PC-9 (cell line): ENCODE results near the gene CDK2. TPM values are rescaled to one million over a fixed set of nuclear protein-coding genes. Genes with fewer than 3 reads are reported as not detected.
"Not testable (repeated sequence)": the region's sequence is repeated elsewhere in the genome, so short reads cannot be mapped to it uniquely, and the experiment has no call there.

Experiments
- BruUV-seq: library from RNA; stranded (reverse); fragments of 400-500 nt; replicated peaks from 2 replicates; lab custom pipeline; 2021; lab: Mats Ljungman, UMichigan
- CTCF ChIA-PET: fragments of 300-600 bp; sonication (Branson Sonifier 250); formaldehyde crosslinking; loops from one replicate; lab custom pipeline; 2022; ENCODE audit warnings: antibody characterized with exemption; lab: Charles Lee
- POLR2A ChIA-PET: fragments of 300-600 bp; sonication (Branson Sonifier 250); formaldehyde crosslinking; loops from one replicate; lab custom pipeline; 2022; ENCODE audit warnings: antibody characterized with exemption; ENCODE audit not compliant: unreplicated experiment; lab: Charles Lee
- DNase-seq, 2 experiments: peaks; one replicate each; pipeline versions ENCODE4 v3.0.0 to v3.0.0-alpha.2; 2015 to 2022; ENCODE audit warnings: mixed read lengths in 1 of 2
- H2AFZ ChIP-seq: fragments of 200-600 bp; sonication (generic); 2 replicates; pipeline ENCODE4 v1.8.1; 2017; ENCODE audit warnings: antibody characterized with exemption
- H3F3A ChIP-seq: fragments of 200-600 bp; sonication (generic); 2 replicates; pipeline ENCODE4 v1.8.1; 2017; ENCODE audit warnings: antibody characterized with exemption, mild to moderate bottlenecking, low read depth; ENCODE audit not compliant: insufficient read depth
- H3K27ac ChIP-seq: fragments of 200-600 bp; sonication (generic); 2 replicates; pipeline ENCODE4 v1.6.1; 2016; ENCODE audit warnings: mixed run types
- H3K27me3 ChIP-seq: fragments of 200-600 bp; sonication (generic); 2 replicates; pipeline ENCODE4 v1.6.1; 2016; ENCODE audit warnings: low read depth, mixed run types; ENCODE audit not compliant: insufficient read depth
- H3K36me3 ChIP-seq: fragments of 200-600 bp; sonication (generic); 2 replicates; pipeline ENCODE4 v1.6.1; 2016; ENCODE audit warnings: low read depth, mixed run types
- H3K4me1 ChIP-seq: fragments of 200-600 bp; sonication (generic); replicated peaks from 2 replicates; pipeline ENCODE4 v1.6.1; 2016; ENCODE audit warnings: mixed run types; ENCODE audit not compliant: insufficient read depth
- H3K4me2 ChIP-seq: fragments of 200-600 bp; sonication (generic); 2 replicates; pipeline ENCODE4 v1.6.1; 2017; ENCODE audit warnings: mixed run types
- H3K4me3 ChIP-seq: fragments of 200-600 bp; sonication (generic); 2 replicates; pipeline ENCODE4 v1.6.1; 2016; ENCODE audit warnings: mixed run types
- H3K79me2 ChIP-seq: fragments of 200-600 bp; sonication (generic); 2 replicates; pipeline ENCODE4 v1.6.1; 2017; ENCODE audit warnings: low read depth, mixed run types
- H3K9me2 ChIP-seq: fragments of 200-600 bp; sonication (generic); 2 replicates; pipeline ENCODE4 v1.8.1; 2017; ENCODE audit warnings: mild to moderate bottlenecking; ENCODE audit not compliant: insufficient read depth
- H3K9me3 ChIP-seq: fragments of 200-600 bp; sonication (generic); 2 replicates; pipeline ENCODE4 v1.8.1; 2016; ENCODE audit warnings: low read depth; ENCODE audit not compliant: insufficient read depth
- H4K20me1 ChIP-seq: fragments of 200-600 bp; sonication (generic); 2 replicates; pipeline ENCODE4 v1.8.1; 2017; ENCODE audit not compliant: insufficient read depth
- CTCF ChIP-seq: fragments of 200-600 bp; sonication (generic); conservative IDR thresholded peaks from 2 replicates; pipeline ENCODE4 v1.6.1; 2017; ENCODE audit warnings: mixed run types, antibody characterized with exemption, mild to moderate bottlenecking, moderate library complexity
- EZH2 ChIP-seq: fragments of 200-600 bp; sonication (generic); IDR thresholded peaks from 2 replicates; pipeline ENCODE4 v1.8.0; 2017; ENCODE audit warnings: antibody characterized with exemption, low read depth
- intact Hi-C: fragments of 100-400 bp; cut with micrococcal nuclease; formaldehyde crosslinking; loops from one replicate; pipeline ENCODE4 v1.10.0; 2022; ENCODE audit not compliant: unreplicated experiment
- total RNA-seq: library from RNA; stranded (reverse); gene quantifications from 2 replicates; pipeline ENCODE4 v1.2.3, GENCODE V29; 2021

The CDK2 gene
- total RNA-seq, 1 experiment from 2014 or later: 93.8 TPM

GRCh38 chr12:55985341-55985740, 18.7 kb downstream of the CDK2 start:
- ChIA-PET POLR2A (no interaction called here), CTCF (interaction anchor here (0.5 kb wide), 1 partner anchor 243 kb away, joined by 3 read pairs; no protein-coding TSS in a partner anchor)
- TF ChIP-seq EZH2: no peak
- TF ChIP-seq CTCF: no peak
- Histone ChIP-seq H3K4me1 (peaks cover 17% of the 10 kb centered on the region), H2AFZ (no peak overlapping the region), H3K36me3 (peaks cover 17% of the 10 kb centered on the region; the same call in 1 of the 2 replicates), H3K4me2 (no peak overlapping the region), H3K27ac (no peak overlapping the region), H3F3A (peaks cover 21% of the 10 kb centered on the region), H3K4me3 (no peak overlapping the region), H3K9me2 (no peaks in the 10 kb centered on the region), H3K27me3 (no peaks in the 10 kb centered on the region), H3K79me2 (peaks cover 9% of the 10 kb centered on the region), H3K9me3 (no peaks in the 10 kb centered on the region), H4K20me1 (0 out of 2 replicates have a peak, but pooled peaks cover 5% of the 10 kb centered on the region)
- intact Hi-C loops: no loop called here
- BruUV-seq: no TSS peak
- DNase-seq: no peak

- H2AFZ ChIP-seq, H3K4me3 ChIP-seq, H3K27ac ChIP-seq, BruUV-seq, H3K4me2 ChIP-seq, intact Hi-C loops, H3K9me2 ChIP-seq, H3K79me2 ChIP-seq, POLR2A ChIA-PET, H4K20me1 ChIP-seq, DNase-seq, H3K27me3 ChIP-seq, H3K9me3 ChIP-seq: not testable (repeated sequence)
- H3F3A ChIP-seq: peaks cover 19% of the 10 kb centered on the region
- CTCF ChIA-PET: interaction anchor here (0.5 kb wide), 1 partner anchor 244 kb away, joined by 3 read pairs; no protein-coding TSS in a partner anchor
- H3K4me1 ChIP-seq: peaks cover 17% of the 10 kb centered on the region
- peaks cover 17% of the 10 kb centered on the region; the same call in 1 of the 2 replicates for H3K36me3 ChIP-seq
Measured at GRCh38 chr12:55985976-55986375, 19.3 kb downstream of the CDK2 start.

GRCh38 chr12:55991110-55991509, 24.5 kb downstream of the CDK2 start:
- no peaks in the 10 kb centered on the region for H3K9me3 ChIP-seq
- no peak overlapping the region for H2AFZ ChIP-seq
- no peaks in the 10 kb centered on the region for H3K4me1 ChIP-seq
- BruUV-seq: no TSS peak
- CTCF ChIA-PET: interaction anchor here (0.7 to 1.1 kb wide), 2 partner anchors 149 to 254 kb away, joined by 4 to 5 read pairs; no protein-coding TSS in a partner anchor
- H3K27me3 ChIP-seq: no peaks in the 10 kb centered on the region
- no peak overlapping the region for H3K4me3 ChIP-seq
- POLR2A ChIA-PET: no interaction called here
- no peak overlapping the region for H3K27ac ChIP-seq
- intact Hi-C loops: no loop called here
- no peaks in the 10 kb centered on the region for H4K20me1 ChIP-seq
- H3K79me2 ChIP-seq: no peaks in the 10 kb centered on the region
- H3F3A ChIP-seq: peaks cover 17% of the 10 kb centered on the region; the same call in 1 of the 2 replicates
- no peak for TF ChIP-seq CTCF
- TF ChIP-seq EZH2: no peak
- H3K36me3 ChIP-seq: no peaks in the 10 kb centered on the region; the same call in 1 of the 2 replicates
- no peaks in the 10 kb centered on the region for H3K9me2 ChIP-seq
- DNase-seq: no peak
- H3K4me2 ChIP-seq: no peak overlapping the region
